CD14-positive monocyte (primary cell): ENCODE measurements around the gene OR8D2. TPM values are rescaled to one million over a fixed set of nuclear protein-coding genes. Genes with fewer than 3 reads are reported as not detected.

Experiments used
- DNase-seq, 3 donors: peaks; one replicate each; pipeline ENCODE4 v3.0.0-alpha.2; 2011 to 2022
- H2AFZ ChIP-seq: 2 replicates; pipeline ENCODE4 v1.6.0; 2012; ENCODE audit warnings: mild to moderate bottlenecking, low read depth, low read length, inconsistent platforms; ENCODE audit not compliant: insufficient read depth, poor library complexity, severe bottlenecking
- H3K27ac ChIP-seq, 2 donors: 1 replicate in 1 of 2; 2 replicates in 1 of 2; pipeline ENCODE4 v1.5.1; 2012 to 2013; ENCODE audit warnings: low read length in 2 of 2, control low read depth in 1 of 2, inconsistent platforms in 1 of 2, low read depth in 1 of 2, mild to moderate bottlenecking in 1 of 2
- H3K27me3 ChIP-seq, 2 donors: one replicate each; pipeline versions ENCODE4 v1.6.0 to v1.6.1; 2011 to 2013; ENCODE audit warnings: low read length in 2 of 2; ENCODE audit not compliant: control insufficient read depth in 2 of 2, insufficient read depth in 2 of 2
- H3K36me3 ChIP-seq, 2 donors: replicated peaks in 1 of 2; 1 replicate in 1 of 2; 2 replicates in 1 of 2; pipeline versions ENCODE4 v1.5.1 to v1.6.1; 2012 to 2013; ENCODE audit warnings: low read length in 2 of 2, control low read depth in 1 of 2, inconsistent platforms in 1 of 2, mild to moderate bottlenecking in 1 of 2; ENCODE audit not compliant: insufficient read depth in 2 of 2, control insufficient read depth in 1 of 2
- H3K4me1 ChIP-seq, 2 donors: 1 replicate in 1 of 2; 2 replicates in 1 of 2; pipeline versions ENCODE4 v1.5.1 to v1.6.1; 2012 to 2013; ENCODE audit warnings: low read length in 2 of 2, control low read depth in 1 of 2, inconsistent platforms in 1 of 2, mild to moderate bottlenecking in 1 of 2, moderate library complexity in 1 of 2; ENCODE audit not compliant: insufficient read depth in 2 of 2, control insufficient read depth in 1 of 2
- H3K4me2 ChIP-seq: replicated peaks from 2 replicates; pipeline ENCODE3; 2012; ENCODE audit warnings: low read length, moderate library complexity, mild to moderate bottlenecking; ENCODE audit not compliant: poor library complexity, severe bottlenecking; ENCODE audit errors: extremely low read depth
- H3K4me3 ChIP-seq, 3 experiments: fragments of 200-600 bp in 1 of 3; sonication (generic) in 1 of 3; replicated peaks in 1 of 3; 1 replicate in 2 of 3; 2 replicates in 1 of 3; pipeline ENCODE4 v1.5.1; 2011 to 2013; ENCODE audit warnings: low read length in 3 of 3, mild to moderate bottlenecking in 3 of 3, control low read depth in 2 of 3, low read depth in 2 of 3, inconsistent platforms in 1 of 3, moderate library complexity in 1 of 3
- H3K79me2 ChIP-seq: 2 replicates; pipeline ENCODE4 v1.6.0; 2012; ENCODE audit warnings: mild to moderate bottlenecking, control low read depth, inconsistent platforms, low read length, moderate library complexity; ENCODE audit not compliant: insufficient read depth
- H3K9ac ChIP-seq: 2 replicates; pipeline ENCODE4 v1.6.0; 2017; ENCODE audit warnings: low read length, mild to moderate bottlenecking; ENCODE audit not compliant: insufficient read depth, poor library complexity, severe bottlenecking
- H3K9me3 ChIP-seq, 2 donors: replicated peaks in 1 of 2; 1 replicate in 1 of 2; 2 replicates in 1 of 2; pipeline versions ENCODE4 v1.5.1 to v1.6.1; 2012 to 2013; ENCODE audit warnings: low read length in 2 of 2, control low read depth in 1 of 2; ENCODE audit not compliant: control insufficient read depth in 1 of 2, insufficient read depth in 1 of 2
- H4K20me1 ChIP-seq: 2 replicates; pipeline ENCODE4 v1.6.0; 2012; ENCODE audit warnings: mild to moderate bottlenecking, low read length, control low read depth, moderate library complexity; ENCODE audit not compliant: insufficient read depth
- H3K27ac Mint-ChIP-seq, 7 donors: one replicate each; pipeline ENCODE4 v1.8.0; 2020; ENCODE audit warnings: mild to moderate bottlenecking in 7 of 7, mixed read lengths in 7 of 7, moderate library complexity in 6 of 7, inconsistent platforms in 2 of 7
- H3K27me3 Mint-ChIP-seq, 3 donors: one replicate each; pipeline ENCODE4 v1.8.0; 2021 to 2022; ENCODE audit warnings: low read depth in 3 of 3, mild to moderate bottlenecking in 3 of 3, mixed read lengths in 3 of 3, moderate library complexity in 3 of 3, inconsistent platforms in 1 of 3
- H3K36me3 Mint-ChIP-seq, 2 donors: one replicate each; pipeline ENCODE4 v1.8.0; 2020; ENCODE audit warnings: mixed read lengths in 2 of 2, inconsistent platforms in 1 of 2, mild to moderate bottlenecking in 1 of 2
- H3K4me1 Mint-ChIP-seq: one replicate; pipeline ENCODE4 v1.8.0; 2020; ENCODE audit warnings: mild to moderate bottlenecking, mixed read lengths
- H3K4me3 Mint-ChIP-seq, 2 donors: one replicate each; pipeline ENCODE4 v1.8.0; 2020; ENCODE audit warnings: mild to moderate bottlenecking in 2 of 2, mixed read lengths in 2 of 2, moderate library complexity in 1 of 2
- H3K9me3 Mint-ChIP-seq, 7 donors: one replicate each; pipeline ENCODE4 v1.8.0; 2020 to 2022; ENCODE audit warnings: mixed read lengths in 7 of 7, mild to moderate bottlenecking in 6 of 7, moderate library complexity in 6 of 7, inconsistent platforms in 2 of 7
- WGBS: methylation state at CpG from one replicate; pipeline ENCODE4 v1.1.5; 2013; ENCODE audit warnings: missing lambda C conversion rate; ENCODE audit not compliant: insufficient coverage; 5-methylcytosine and 5-hydroxymethylcytosine counted together
- intact Hi-C, 2 donors: fragments of 100-400 bp; cut with micrococcal nuclease; formaldehyde crosslinking; loops; one replicate each; pipeline versions ENCODE4 v1.15.0 to v1.15.1; 2023
- polyA plus RNA-seq, 3 donors: library from polyadenylated mRNA; depleted of rRNA in 1 of 3; unstranded in 2 of 3; stranded (reverse) in 1 of 3; fragments of 300-500 nt in 2 of 3; fragments of >200 nt in 1 of 3; fragmentation: Illumina TruSeq in 2 of 3; gene quantifications; 1 replicate in 2 of 3; 2 replicates in 1 of 3; pipeline ENCODE4 v1.2.3, GENCODE V29; 2012 to 2021
- TF ChIP-seq, protein P1 (sequence below): fragments of 200-600 bp; IDR thresholded peaks from one replicate; pipeline ENCODE4 v1.8.0; 2022; ENCODE audit warnings: antibody characterized with exemption, mild to moderate bottlenecking

The OR8D2 gene
- polyA plus RNA-seq, 3 donors: not detected

DNA sequence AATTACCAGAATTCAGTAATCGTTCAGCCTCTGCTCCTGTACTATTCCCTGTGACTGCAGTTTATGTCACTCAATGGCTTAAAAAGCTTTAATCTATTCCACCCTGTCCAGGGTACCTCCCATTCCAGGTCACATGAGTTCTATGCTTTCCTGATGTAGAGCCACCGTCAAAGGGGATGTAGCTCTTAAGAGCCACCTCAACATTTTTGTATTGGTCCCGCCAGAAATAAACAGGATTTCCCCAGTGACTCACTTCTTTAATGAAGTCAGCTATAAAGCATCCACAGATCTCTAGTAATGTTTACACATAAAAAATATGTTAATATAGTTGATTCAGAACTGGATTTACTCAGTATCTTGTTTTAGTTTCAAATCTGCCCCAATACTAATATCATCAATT lies 4.9 kb downstream of the OR8D2 start:
- 54% methylated on average over 2 of the region's 3 CpGs for WGBS

DNA sequence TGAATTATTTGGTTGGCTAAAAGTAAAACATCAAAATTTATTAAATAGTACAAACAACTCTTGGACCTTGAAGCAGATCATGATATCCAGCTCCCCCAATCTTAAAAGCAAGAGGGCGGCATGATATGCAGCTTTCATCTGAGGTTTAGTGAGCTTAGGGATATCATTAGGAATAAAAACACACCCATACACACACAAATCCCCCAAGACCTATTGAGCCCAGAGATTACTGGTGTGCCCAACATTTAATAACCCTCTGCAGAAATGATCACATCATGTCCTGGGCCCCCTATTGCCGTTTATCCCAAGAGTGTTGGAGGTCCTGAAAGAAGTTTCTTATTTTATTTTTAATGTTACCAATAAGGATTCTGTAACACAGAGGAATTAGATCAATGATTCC lies 6.1 kb downstream of the OR8D2 start, which contains the start of gene OR8D1:
Gene OR8D1 (minus strand): TSS at position 101 of the 400 bp plus-strand sequence. CDS start 3,183 bp downstream, outside the sequence.
- H3K9me3 Mint-ChIP-seq: peaks cover 0 to 5% (median 2%) of the 10 kb centered on the region in 7 donors
- TF ChIP-seq, protein P1, sequence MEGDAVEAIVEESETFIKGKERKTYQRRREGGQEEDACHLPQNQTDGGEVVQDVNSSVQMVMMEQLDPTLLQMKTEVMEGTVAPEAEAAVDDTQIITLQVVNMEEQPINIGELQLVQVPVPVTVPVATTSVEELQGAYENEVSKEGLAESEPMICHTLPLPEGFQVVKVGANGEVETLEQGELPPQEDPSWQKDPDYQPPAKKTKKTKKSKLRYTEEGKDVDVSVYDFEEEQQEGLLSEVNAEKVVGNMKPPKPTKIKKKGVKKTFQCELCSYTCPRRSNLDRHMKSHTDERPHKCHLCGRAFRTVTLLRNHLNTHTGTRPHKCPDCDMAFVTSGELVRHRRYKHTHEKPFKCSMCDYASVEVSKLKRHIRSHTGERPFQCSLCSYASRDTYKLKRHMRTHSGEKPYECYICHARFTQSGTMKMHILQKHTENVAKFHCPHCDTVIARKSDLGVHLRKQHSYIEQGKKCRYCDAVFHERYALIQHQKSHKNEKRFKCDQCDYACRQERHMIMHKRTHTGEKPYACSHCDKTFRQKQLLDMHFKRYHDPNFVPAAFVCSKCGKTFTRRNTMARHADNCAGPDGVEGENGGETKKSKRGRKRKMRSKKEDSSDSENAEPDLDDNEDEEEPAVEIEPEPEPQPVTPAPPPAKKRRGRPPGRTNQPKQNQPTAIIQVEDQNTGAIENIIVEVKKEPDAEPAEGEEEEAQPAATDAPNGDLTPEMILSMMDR: no peak

More for the DNA sequence above, 4.9 kb downstream of the OR8D2 start:
- no peak overlapping the region for H3K9ac ChIP-seq
- H3K27me3 ChIP-seq: no peaks in the 10 kb centered on the region
- H3K4me1 ChIP-seq: no peaks in the 10 kb centered on the region
- H2AFZ ChIP-seq: no peak overlapping the region
- Mint-ChIP-seq H3K4me1 (no peaks in the 10 kb centered on the region), H3K27ac (no peak overlapping the region), H3K27me3 (peaks cover 0 to 2% (median 1%) of the 10 kb centered on the region in 3 donors), H3K9me3 (peaks cover 0 to 5% (median 2%) of the 10 kb centered on the region in 7 donors), H3K4me3 (no peak overlapping the region), H3K36me3 (no peaks in the 10 kb centered on the region)
- TF ChIP-seq, protein P1: no peak
- no peak overlapping the region for H3K27ac ChIP-seq
- H3K9me3 ChIP-seq: no peaks in the 10 kb centered on the region
- no peak for DNase-seq
- H3K4me3 ChIP-seq: no peak overlapping the region
- no peaks in the 10 kb centered on the region for H3K36me3 ChIP-seq
- no peaks in the 10 kb centered on the region for H4K20me1 ChIP-seq
- intact Hi-C loops: no loop called here
- H3K79me2 ChIP-seq: no peaks in the 10 kb centered on the region
- H3K4me2 ChIP-seq: no peak overlapping the region

More for the DNA sequence above, 6.1 kb downstream of the OR8D2 start, which contains the start of gene OR8D1:
- no peaks in the 10 kb centered on the region for H3K36me3 Mint-ChIP-seq
- Histone ChIP-seq H3K79me2 (no peaks in the 10 kb centered on the region), H3K4me3 (no peak within 1 kb of the TSS), H3K9ac (no peak within 1 kb of the TSS), H3K9me3 (no peaks in the 10 kb centered on the region), H3K27ac (no peak within 1 kb of the TSS), H3K4me2 (no peak within 1 kb of the TSS), H2AFZ (no peak within 1 kb of the TSS), H3K4me1 (no peaks in the 10 kb centered on the region), H4K20me1 (no peaks in the 10 kb centered on the region), H3K27me3 (no peaks in the 10 kb centered on the region), H3K36me3 (no peaks in the 10 kb centered on the region)
- DNase-seq: no peak
- peaks cover 0 to 2% (median 1%) of the 10 kb centered on the region in 3 donors for H3K27me3 Mint-ChIP-seq
- intact Hi-C loops: no loop called here
- peak within 1 kb of the TSS in 1 of 7 donors; percentile 66 for H3K27ac Mint-ChIP-seq
- WGBS: no CpG with 5 or more reads among the region's 2 CpGs
- no peaks in the 10 kb centered on the region for H3K4me1 Mint-ChIP-seq
- no peak within 1 kb of the TSS for H3K4me3 Mint-ChIP-seq
